GM12892 (cell line): ENCODE results near the gene PRR16.

Experiments
- POLR2A ChIP-seq: IDR thresholded peaks from 2 replicates; pipeline ENCODE4 v1.6.1; 2011; ENCODE audit warnings: low read depth, low read length, control low read depth
- POLR2AphosphoS5 ChIP-seq: IDR thresholded peaks from 2 replicates; pipeline ENCODE4 v1.6.1; 2011; ENCODE audit warnings: low read depth, low read length, control low read depth
- TAF1 ChIP-seq: IDR thresholded peaks from 2 replicates; pipeline ENCODE4 v1.6.1; 2011; ENCODE audit warnings: low read depth, mild to moderate bottlenecking, control low read depth, low read length, borderline replicate concordance

GRCh38 chr5:120503341-120503740 is 39.2 kb downstream of the PRR16 start:
- TF ChIP-seq POLR2A, result no peak
- TF ChIP-seq POLR2AphosphoS5, result no peak
- no peak for TF ChIP-seq TAF1
